ENCODE measurements around the gene RTCA.
"Not testable (repeated sequence)": the region's sequence is repeated elsewhere in the genome, so short reads cannot be mapped to it uniquely, and the experiment has no call there.

RTCA gene

GRCh38 chr1:100265931-100266740 lies at the start of gene RTCA:
RTCA (plus strand) TSS chr1:100266216; CDS start chr1:100266376, 160 bp downstream.
- DNase-seq: peak; percentile 97

GRCh38 chr1:100217834-100218233 lies 48.2 kb upstream of the RTCA start:
- DNase-seq: no peak

GRCh38 chr1:100219457-100219856 lies 46.6 kb upstream of the RTCA start:
- peak; percentile 7 for DNase-seq

GRCh38 chr1:100219883-100220282 lies 46.1 kb upstream of the RTCA start:
- DNase-seq: no peak

- no peak for DNase-seq
These were observed 43.6 kb upstream of the RTCA start for GRCh38 chr1:100222428-100222827.

- no peak for DNase-seq
These were observed 36.2 kb upstream of the RTCA start for GRCh38 chr1:100229681-100230443.

- no peak for DNase-seq
These were observed 35.3 kb upstream of the RTCA start for GRCh38 chr1:100230765-100231164.

- DNase-seq: no peak
These were observed 34.3 kb upstream of the RTCA start for GRCh38 chr1:100231721-100232120.

- no peak for DNase-seq
These were observed 33.9 kb upstream of the RTCA start for GRCh38 chr1:100232156-100232555.

- not testable (repeated sequence) for DNase-seq
These were observed 32.5 kb upstream of the RTCA start for GRCh38 chr1:100233566-100233965.

GRCh38 chr1:100234432-100234831 lies 31.6 kb upstream of the RTCA start:
- no peak for DNase-seq

- no peak for DNase-seq
These were observed 28.9 kb upstream of the RTCA start for GRCh38 chr1:100237091-100237490.

- DNase-seq: no peak
These were observed 26.1 kb upstream of the RTCA start for GRCh38 chr1:100239961-100240360.

GRCh38 chr1:100240631-100241030 lies 25.4 kb upstream of the RTCA start:
- DNase-seq: no peak

GRCh38 chr1:100246738-100247137 lies 19.3 kb upstream of the RTCA start:
- no peak for DNase-seq

GRCh38 chr1:100249155-100249536 lies 16.9 kb upstream of the RTCA start:
- no peak for DNase-seq

- peak; percentile 93 for DNase-seq
These were observed 16.3 kb upstream of the RTCA start, which contains the start of gene DBT for GRCh38 chr1:100249537-100250257. DBT (minus strand) TSS chr1:100249834; CDS start chr1:100249820, 14 bp downstream.

- DNase-seq: no peak
These were observed 15.8 kb upstream of the RTCA start for GRCh38 chr1:100250264-100250663.

GRCh38 chr1:100250807-100251206 lies 15.2 kb upstream of the RTCA start:
- DNase-seq: no peak

GRCh38 chr1:100252901-100253300 lies 13.1 kb upstream of the RTCA start:
- no peak for DNase-seq

GRCh38 chr1:100253552-100253951 lies 12.5 kb upstream of the RTCA start:
- DNase-seq: no peak

GRCh38 chr1:100256273-100256672 lies 9.7 kb upstream of the RTCA start:
- not testable (repeated sequence) for DNase-seq

- not testable (repeated sequence) for DNase-seq
These were observed 7.6 kb upstream of the RTCA start for GRCh38 chr1:100258427-100258826.

All from CD4-positive, alpha-beta T cell treated with Interleukin-6 for 4 hours (primary cell).